HCT116 (cell line): Measurements from ENCODE around the gene CDC42EP5. TPM values are rescaled to one million over a fixed set of nuclear protein-coding genes. Genes with fewer than 3 reads are reported as not detected.

Source experiments
- ATAC-seq: fragments of 200-7000 bp; cut with Tn5 transposase; 2 replicates; pipeline ENCODE4 v1.9.1; 2020; ENCODE audit warnings: mild to moderate bottlenecking, moderate library complexity
- BruUV-seq: library from RNA; stranded (reverse); fragments of 400-500 nt; replicated peaks from 2 replicates; lab custom pipeline; 2021; lab: Mats Ljungman, UMichigan
- CTCF ChIA-PET: fragments of 300-600 bp; sonication (Branson Sonifier 250); formaldehyde crosslinking; loops from one replicate; lab custom pipeline; 2021; ENCODE audit warnings: antibody characterized with exemption; lab: Charles Lee
- POLR2A ChIA-PET: fragments of 300-600, 350-600 bp; sonication (Branson Sonifier 250); formaldehyde crosslinking; loops from one replicate; lab custom pipeline; 2021; ENCODE audit warnings: antibody characterized with exemption; lab: Charles Lee
- RAD21 ChIA-PET, 2 experiments: fragments of 300-600 bp; sonication (Branson Sonifier 250); formaldehyde crosslinking; loops; one replicate each; lab custom pipeline; 2023; ENCODE audit warnings: low total read pairs in 2 of 2; ENCODE audit not compliant: uncharacterized antibody in 2 of 2, unreplicated experiment in 2 of 2, low non-redundant PET in 1 of 2; lab: Charles Lee
- DNase-seq: peaks from one replicate; pipeline ENCODE4 v3.0.0-alpha.2; 2010; ENCODE audit warnings: low read depth, low spot score
- H2AFZ ChIP-seq: fragments of 200-600 bp; shearing (Covaris generic), sonication (generic); 2 replicates; pipeline ENCODE4 v1.6.1; 2017; ENCODE audit warnings: low read depth, mixed run types, mixed read lengths, antibody characterized with exemption, low read length; ENCODE audit not compliant: poor library complexity, severe bottlenecking
- H3K27ac ChIP-seq: 2 replicates; pipeline ENCODE4 v1.5.1; 2012; ENCODE audit warnings: low read depth, low read length
- H3K27me3 ChIP-seq: fragments of 200-600 bp; sonication (generic); 2 replicates; pipeline ENCODE4 v1.6.1; 2016; ENCODE audit warnings: mixed run types, low read length, mixed read lengths; ENCODE audit not compliant: insufficient read depth
- H3K36me3 ChIP-seq, 2 experiments: fragments of 200-500 bp in 1 of 2; fragments of 200-600 bp in 1 of 2; sonication (Bioruptor generic) in 1 of 2; sonication (generic) in 1 of 2; 2 replicates each; pipeline versions ENCODE4 v1.5.1 to v1.6.1; 2014 to 2016; ENCODE audit warnings: low read length in 2 of 2, inconsistent platforms in 1 of 2, mixed read lengths in 1 of 2, mixed run types in 1 of 2; ENCODE audit not compliant: insufficient read depth in 2 of 2, control insufficient read depth in 1 of 2
- H3K4me1 ChIP-seq, 2 experiments: fragments of 200-600 bp in 1 of 2; sonication (generic) in 1 of 2; 2 replicates each; pipeline versions ENCODE4 v1.5.1 to v1.6.1; 2012 to 2017; ENCODE audit warnings: low read length in 2 of 2, inconsistent platforms in 1 of 2, mild to moderate bottlenecking in 1 of 2, mixed read lengths in 1 of 2, mixed run types in 1 of 2, moderate library complexity in 1 of 2; ENCODE audit not compliant: insufficient read depth in 2 of 2, control insufficient read depth in 1 of 2
- H3K4me2 ChIP-seq: fragments of 200-600 bp; sonication (generic); 2 replicates; pipeline ENCODE4 v1.6.1; 2017; ENCODE audit warnings: mixed run types, low read length, mixed read lengths
- H3K4me3 ChIP-seq, 2 experiments: fragments of 200-600 bp in 1 of 2; sonication (generic) in 1 of 2; replicated peaks in 1 of 2; 2 replicates each; pipeline ENCODE4 v1.5.1; 2011 to 2016; ENCODE audit warnings: low read length in 2 of 2, control low read depth in 1 of 2, low read depth in 1 of 2, mild to moderate bottlenecking in 1 of 2, mixed read lengths in 1 of 2, mixed run types in 1 of 2
- H3K79me2 ChIP-seq: fragments of 200-600 bp; sonication (generic); 2 replicates; pipeline ENCODE4 v1.6.1; 2017; ENCODE audit warnings: mild to moderate bottlenecking, mixed run types, low read length, moderate library complexity, mixed read lengths; ENCODE audit not compliant: insufficient read depth
- H3K9ac ChIP-seq: fragments of 200-600 bp; sonication (generic); 2 replicates; pipeline ENCODE4 v1.6.1; 2016; ENCODE audit warnings: low read length, mixed read lengths
- H3K9me2 ChIP-seq: fragments of 200-600 bp; sonication (generic), shearing (Covaris generic); 2 replicates; pipeline ENCODE4 v1.6.1; 2017; ENCODE audit warnings: mixed run types, mild to moderate bottlenecking, moderate library complexity; ENCODE audit not compliant: insufficient read depth
- H3K9me3 ChIP-seq, 2 experiments: fragments of 200-500 bp in 1 of 2; fragments of 200-600 bp in 1 of 2; sonication (Bioruptor generic) in 1 of 2; sonication (generic) in 1 of 2; 2 replicates each; pipeline ENCODE4 v1.6.1; 2014 to 2017; ENCODE audit warnings: low read length in 2 of 2, mixed read lengths in 2 of 2, inconsistent platforms in 1 of 2, low read depth in 1 of 2, mild to moderate bottlenecking in 1 of 2, mixed run types in 1 of 2, moderate library complexity in 1 of 2; ENCODE audit not compliant: control insufficient read depth in 1 of 2, insufficient read depth in 1 of 2
- H4K20me1 ChIP-seq: fragments of 200-600 bp; sonication (generic), shearing (Covaris generic); 2 replicates; pipeline ENCODE4 v1.6.1; 2017; ENCODE audit warnings: mixed run types, mild to moderate bottlenecking, moderate library complexity; ENCODE audit not compliant: insufficient read depth
- CEBPB ChIP-seq: IDR thresholded peaks from 2 replicates; pipeline ENCODE4 v1.6.1; 2012; ENCODE audit warnings: low read depth
- EGR1 ChIP-seq: IDR thresholded peaks from 2 replicates; pipeline ENCODE4 v1.6.1; 2012; ENCODE audit warnings: low read depth
- EZH2phosphoT487 ChIP-seq: fragments of 200-600 bp; IDR thresholded peaks from 2 replicates; pipeline ENCODE4 v1.6.1; 2018; ENCODE audit warnings: antibody characterized with exemption, borderline replicate concordance
- FOSL1 ChIP-seq: IDR thresholded peaks from 2 replicates; pipeline ENCODE4 v1.6.1; 2012; ENCODE audit warnings: low read depth
- JUND ChIP-seq: IDR thresholded peaks from 2 replicates; pipeline ENCODE4 v1.6.1; 2012
- POLR2A ChIP-seq: IDR thresholded peaks from 2 replicates; pipeline ENCODE4 v1.7.0; 2011; ENCODE audit warnings: borderline replicate concordance; ENCODE audit not compliant: insufficient read depth, insufficient read length; ENCODE audit errors: extremely low read depth
- RAD21 ChIP-seq: IDR thresholded peaks from 2 replicates; pipeline ENCODE4 v1.6.1; 2012; ENCODE audit warnings: low read depth, mild to moderate bottlenecking
- SP1 ChIP-seq: IDR thresholded peaks from 2 replicates; pipeline ENCODE4 v1.6.1; 2012; ENCODE audit warnings: low read depth
- SRF ChIP-seq: IDR thresholded peaks from 2 replicates; pipeline ENCODE4 v1.6.1; 2012; ENCODE audit warnings: low read depth
- TCF7L2 ChIP-seq: IDR thresholded peaks from 2 replicates; pipeline ENCODE4 v1.7.0; 2011; ENCODE audit warnings: borderline replicate concordance, inconsistent platforms; ENCODE audit not compliant: insufficient read depth, insufficient read length; ENCODE audit errors: extremely low read depth
- YY1 ChIP-seq: IDR thresholded peaks from 2 replicates; pipeline ENCODE4 v1.6.1; 2011; ENCODE audit warnings: low read length, low read depth, moderate library complexity, mild to moderate bottlenecking; ENCODE audit not compliant: insufficient replicate concordance; ENCODE audit errors: extremely low read depth
- ZFX ChIP-seq: fragments of 450-650 bp; IDR thresholded peaks from 2 replicates; pipeline ENCODE4 v1.6.1; 2017
- ZNF274 ChIP-seq: fragments of 200-500 bp; sonication (Bioruptor generic); IDR thresholded peaks from 2 replicates; pipeline ENCODE4 v1.6.1; 2014; ENCODE audit warnings: mild to moderate bottlenecking, low read depth, low read length, inconsistent platforms
- intact Hi-C: fragments of 100-400 bp; cut with micrococcal nuclease; formaldehyde crosslinking; loops from 2 replicates; pipeline ENCODE4 v1.10.0; 2022
- total RNA-seq: library from RNA; stranded (reverse); gene quantifications from one replicate; pipeline ENCODE4 v1.2.1, GENCODE V29; 2021; ENCODE audit not compliant: unreplicated experiment
- TF ChIP-seq, protein P1 (sequence below): IDR thresholded peaks from 2 replicates; pipeline ENCODE4 v1.6.1; 2012; ENCODE audit warnings: low read depth
- TF ChIP-seq, protein P2 (sequence below): IDR thresholded peaks from 2 replicates; pipeline ENCODE4 v1.6.1; 2012
- TF ChIP-seq, protein P3 (sequence below): IDR thresholded peaks from 2 replicates; pipeline ENCODE4 v1.6.1; 2011; ENCODE audit warnings: mild to moderate bottlenecking, low read length, moderate library complexity; ENCODE audit not compliant: insufficient replicate concordance; ENCODE audit errors: extremely low read depth
- TF ChIP-seq, protein P4 (sequence below), 3 experiments: fragments of 200-600 bp in 1 of 3; sonication (generic) in 1 of 3; IDR thresholded peaks in 2 of 3; conservative IDR thresholded peaks in 1 of 3; 2 replicates each; pipeline ENCODE4 v1.5.1; 2012 to 2017; ENCODE audit warnings: low read depth in 2 of 3, low read length in 2 of 3, antibody characterized with exemption in 1 of 3, borderline replicate concordance in 1 of 3, control low read depth in 1 of 3, mild to moderate bottlenecking in 1 of 3, mixed read lengths in 1 of 3, mixed run types in 1 of 3, moderate library complexity in 1 of 3; ENCODE audit not compliant: insufficient read depth in 1 of 3

Gene CDC42EP5
- total RNA-seq, 1 experiment from 2014 or later: 0.64 TPM

DNA sequence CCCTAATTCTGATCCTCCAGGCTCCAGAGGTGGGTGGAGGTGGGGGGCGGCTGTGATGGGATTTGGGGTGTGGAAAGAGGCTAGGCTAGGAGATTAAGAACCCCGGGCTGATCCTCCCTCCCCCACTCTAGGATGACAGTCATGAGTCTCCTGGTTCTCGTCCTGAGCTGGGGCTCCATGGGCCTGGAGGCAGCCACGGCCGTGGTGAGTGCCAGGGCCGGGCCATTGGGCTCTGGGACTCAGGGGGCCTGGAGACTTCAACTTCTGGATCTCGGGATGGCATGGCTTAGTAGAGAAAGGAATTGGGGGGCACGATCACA, 44.0 kb downstream of the CDC42EP5 start:
- CTCF ChIA-PET: no interaction called here
- DNase-seq: no peak
- H2AFZ ChIP-seq: no peak overlapping the region
- no peaks in the 10 kb centered on the region for H3K9me3 ChIP-seq
- TF ChIP-seq TCF7L2: no peak
- TF ChIP-seq, protein P1, sequence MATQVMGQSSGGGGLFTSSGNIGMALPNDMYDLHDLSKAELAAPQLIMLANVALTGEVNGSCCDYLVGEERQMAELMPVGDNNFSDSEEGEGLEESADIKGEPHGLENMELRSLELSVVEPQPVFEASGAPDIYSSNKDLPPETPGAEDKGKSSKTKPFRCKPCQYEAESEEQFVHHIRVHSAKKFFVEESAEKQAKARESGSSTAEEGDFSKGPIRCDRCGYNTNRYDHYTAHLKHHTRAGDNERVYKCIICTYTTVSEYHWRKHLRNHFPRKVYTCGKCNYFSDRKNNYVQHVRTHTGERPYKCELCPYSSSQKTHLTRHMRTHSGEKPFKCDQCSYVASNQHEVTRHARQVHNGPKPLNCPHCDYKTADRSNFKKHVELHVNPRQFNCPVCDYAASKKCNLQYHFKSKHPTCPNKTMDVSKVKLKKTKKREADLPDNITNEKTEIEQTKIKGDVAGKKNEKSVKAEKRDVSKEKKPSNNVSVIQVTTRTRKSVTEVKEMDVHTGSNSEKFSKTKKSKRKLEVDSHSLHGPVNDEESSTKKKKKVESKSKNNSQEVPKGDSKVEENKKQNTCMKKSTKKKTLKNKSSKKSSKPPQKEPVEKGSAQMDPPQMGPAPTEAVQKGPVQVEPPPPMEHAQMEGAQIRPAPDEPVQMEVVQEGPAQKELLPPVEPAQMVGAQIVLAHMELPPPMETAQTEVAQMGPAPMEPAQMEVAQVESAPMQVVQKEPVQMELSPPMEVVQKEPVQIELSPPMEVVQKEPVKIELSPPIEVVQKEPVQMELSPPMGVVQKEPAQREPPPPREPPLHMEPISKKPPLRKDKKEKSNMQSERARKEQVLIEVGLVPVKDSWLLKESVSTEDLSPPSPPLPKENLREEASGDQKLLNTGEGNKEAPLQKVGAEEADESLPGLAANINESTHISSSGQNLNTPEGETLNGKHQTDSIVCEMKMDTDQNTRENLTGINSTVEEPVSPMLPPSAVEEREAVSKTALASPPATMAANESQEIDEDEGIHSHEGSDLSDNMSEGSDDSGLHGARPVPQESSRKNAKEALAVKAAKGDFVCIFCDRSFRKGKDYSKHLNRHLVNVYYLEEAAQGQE: no peak
- no peak for TF ChIP-seq YY1
- TF ChIP-seq ZFX: no peak
- TF ChIP-seq POLR2A: no peak
- TF ChIP-seq, protein P2, sequence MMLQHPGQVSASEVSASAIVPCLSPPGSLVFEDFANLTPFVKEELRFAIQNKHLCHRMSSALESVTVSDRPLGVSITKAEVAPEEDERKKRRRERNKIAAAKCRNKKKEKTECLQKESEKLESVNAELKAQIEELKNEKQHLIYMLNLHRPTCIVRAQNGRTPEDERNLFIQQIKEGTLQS: no peak
- no peak for TF ChIP-seq RAD21
- TF ChIP-seq, protein P3, sequence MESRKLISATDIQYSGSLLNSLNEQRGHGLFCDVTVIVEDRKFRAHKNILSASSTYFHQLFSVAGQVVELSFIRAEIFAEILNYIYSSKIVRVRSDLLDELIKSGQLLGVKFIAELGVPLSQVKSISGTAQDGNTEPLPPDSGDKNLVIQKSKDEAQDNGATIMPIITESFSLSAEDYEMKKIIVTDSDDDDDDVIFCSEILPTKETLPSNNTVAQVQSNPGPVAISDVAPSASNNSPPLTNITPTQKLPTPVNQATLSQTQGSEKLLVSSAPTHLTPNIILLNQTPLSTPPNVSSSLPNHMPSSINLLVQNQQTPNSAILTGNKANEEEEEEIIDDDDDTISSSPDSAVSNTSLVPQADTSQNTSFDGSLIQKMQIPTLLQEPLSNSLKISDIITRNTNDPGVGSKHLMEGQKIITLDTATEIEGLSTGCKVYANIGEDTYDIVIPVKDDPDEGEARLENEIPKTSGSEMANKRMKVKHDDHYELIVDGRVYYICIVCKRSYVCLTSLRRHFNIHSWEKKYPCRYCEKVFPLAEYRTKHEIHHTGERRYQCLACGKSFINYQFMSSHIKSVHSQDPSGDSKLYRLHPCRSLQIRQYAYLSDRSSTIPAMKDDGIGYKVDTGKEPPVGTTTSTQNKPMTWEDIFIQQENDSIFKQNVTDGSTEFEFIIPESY: no peak
- TF ChIP-seq ZNF274: no peak
- no peak for TF ChIP-seq CEBPB
- TF ChIP-seq, protein P4, sequence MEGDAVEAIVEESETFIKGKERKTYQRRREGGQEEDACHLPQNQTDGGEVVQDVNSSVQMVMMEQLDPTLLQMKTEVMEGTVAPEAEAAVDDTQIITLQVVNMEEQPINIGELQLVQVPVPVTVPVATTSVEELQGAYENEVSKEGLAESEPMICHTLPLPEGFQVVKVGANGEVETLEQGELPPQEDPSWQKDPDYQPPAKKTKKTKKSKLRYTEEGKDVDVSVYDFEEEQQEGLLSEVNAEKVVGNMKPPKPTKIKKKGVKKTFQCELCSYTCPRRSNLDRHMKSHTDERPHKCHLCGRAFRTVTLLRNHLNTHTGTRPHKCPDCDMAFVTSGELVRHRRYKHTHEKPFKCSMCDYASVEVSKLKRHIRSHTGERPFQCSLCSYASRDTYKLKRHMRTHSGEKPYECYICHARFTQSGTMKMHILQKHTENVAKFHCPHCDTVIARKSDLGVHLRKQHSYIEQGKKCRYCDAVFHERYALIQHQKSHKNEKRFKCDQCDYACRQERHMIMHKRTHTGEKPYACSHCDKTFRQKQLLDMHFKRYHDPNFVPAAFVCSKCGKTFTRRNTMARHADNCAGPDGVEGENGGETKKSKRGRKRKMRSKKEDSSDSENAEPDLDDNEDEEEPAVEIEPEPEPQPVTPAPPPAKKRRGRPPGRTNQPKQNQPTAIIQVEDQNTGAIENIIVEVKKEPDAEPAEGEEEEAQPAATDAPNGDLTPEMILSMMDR (IDR thresholded peaks at IDR 0.05 in 2 of 3, conservative IDR thresholded peaks at IDR 0.05 in 1 of 3; ENCODE audit: borderline replicate concordance in 1 of 3, insufficient read depth in 1 of 3, low read depth in 2 of 3, low read length in 2 of 3): no peak
- TF ChIP-seq JUND: no peak
- no peak for TF ChIP-seq EZH2phosphoT487
- TF ChIP-seq SP1: no peak
- no peak for TF ChIP-seq FOSL1
- TF ChIP-seq EGR1: no peak
- TF ChIP-seq SRF: no peak
- TF ChIP-seq, all 23 proteins: peak for 0
- intact Hi-C loops: no loop called here
- no peaks in the 10 kb centered on the region for H3K79me2 ChIP-seq
- no peak overlapping the region for H3K4me2 ChIP-seq
- BruUV-seq: no TSS peak
- no peak overlapping the region for H3K27ac ChIP-seq
- no peak for ATAC-seq
- H4K20me1 ChIP-seq: no peaks in the 10 kb centered on the region
- H3K27me3 ChIP-seq: no peaks in the 10 kb centered on the region
- no peak overlapping the region for H3K4me3 ChIP-seq
- peaks cover 29 to 36% of the 10 kb centered on the region in 2 experiments for H3K4me1 ChIP-seq
- no peaks in the 10 kb centered on the region for H3K9me2 ChIP-seq
- ChIA-PET RAD21 (no interaction called here), POLR2A (no interaction called here)
- no peaks in the 10 kb centered on the region for H3K36me3 ChIP-seq
- no peak overlapping the region for H3K9ac ChIP-seq
